AG08395 (cell line): ENCODE results near the gene INPP5A.

Experiments used
- DNase-seq: peaks from one replicate; pipeline ENCODE4 v3.0.0; 2012; ENCODE audit warnings: mixed read lengths, low spot score

The INPP5A gene

GRCh38 chr10:132536241-132536876 lies 1.2 kb upstream of the INPP5A start:
- no peak for DNase-seq

- peak; percentile 100 for DNase-seq
Measured at GRCh38 chr10:132536877-132537683, 507 bp upstream of the INPP5A start.

DNA sequence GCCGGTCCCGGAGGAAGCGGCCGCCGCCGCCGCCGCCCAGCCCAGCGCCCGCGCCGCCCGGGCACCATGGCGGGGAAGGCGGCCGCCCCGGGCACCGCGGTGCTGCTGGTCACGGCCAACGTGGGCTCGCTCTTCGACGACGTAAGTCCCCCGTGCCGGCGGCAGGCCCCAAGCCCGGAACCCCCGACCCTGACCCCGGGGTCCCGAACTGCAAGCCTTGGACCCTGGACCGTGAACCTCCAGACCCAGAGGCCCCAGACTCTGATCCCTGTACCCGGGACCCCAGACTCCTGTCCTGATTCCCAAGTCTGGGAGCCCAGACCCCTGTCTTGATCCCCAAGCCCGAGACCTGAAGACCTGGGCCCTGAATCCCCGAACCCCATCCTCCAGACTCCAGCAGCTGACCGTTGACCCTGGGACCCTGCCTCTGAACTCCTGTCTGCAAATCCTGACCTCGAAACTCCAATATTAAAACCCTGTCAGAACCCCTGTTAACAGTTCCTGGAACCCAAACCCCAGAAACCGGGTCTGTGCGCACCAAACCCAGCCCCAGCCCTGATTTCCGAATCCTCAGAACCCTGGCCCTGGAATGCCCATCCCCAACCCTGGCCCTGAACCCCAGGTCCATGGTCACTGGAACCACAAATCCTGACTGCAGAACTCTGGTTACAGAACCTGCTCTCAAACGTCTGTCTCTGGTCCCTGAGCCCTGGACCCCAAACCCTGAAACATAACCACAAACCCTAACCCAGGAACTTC lies 623 bp downstream of the INPP5A start:
- no peak for DNase-seq

- no peak for DNase-seq
Measured at GRCh38 chr10:132538790-132539421, 1.3 kb downstream of the INPP5A start.

DNA sequence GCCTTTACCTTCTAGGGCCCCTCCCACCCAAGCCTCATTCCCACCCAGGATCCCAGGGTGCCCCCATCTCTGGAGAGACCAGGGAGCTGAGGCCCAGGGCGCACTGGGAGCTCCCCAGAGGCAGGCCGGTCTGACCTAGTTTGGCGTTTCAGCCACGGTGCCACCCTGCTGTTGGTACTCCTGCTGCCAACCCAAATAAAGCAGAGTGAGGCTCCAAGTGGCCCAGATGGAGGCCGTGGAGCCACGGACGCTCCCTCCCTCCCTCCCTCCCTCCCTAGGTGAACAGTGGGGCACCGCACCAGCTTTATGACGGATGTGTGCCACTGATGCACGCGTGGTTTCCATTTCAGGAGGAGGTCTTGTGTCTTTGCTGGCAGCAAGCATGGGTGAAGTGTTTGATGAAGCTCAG lies 1.8 kb downstream of the INPP5A start:
- DNase-seq, result no peak

- DNase-seq, result peak; percentile 63
Measured at GRCh38 chr10:132539894-132540293, 2.3 kb downstream of the INPP5A start.

DNA sequence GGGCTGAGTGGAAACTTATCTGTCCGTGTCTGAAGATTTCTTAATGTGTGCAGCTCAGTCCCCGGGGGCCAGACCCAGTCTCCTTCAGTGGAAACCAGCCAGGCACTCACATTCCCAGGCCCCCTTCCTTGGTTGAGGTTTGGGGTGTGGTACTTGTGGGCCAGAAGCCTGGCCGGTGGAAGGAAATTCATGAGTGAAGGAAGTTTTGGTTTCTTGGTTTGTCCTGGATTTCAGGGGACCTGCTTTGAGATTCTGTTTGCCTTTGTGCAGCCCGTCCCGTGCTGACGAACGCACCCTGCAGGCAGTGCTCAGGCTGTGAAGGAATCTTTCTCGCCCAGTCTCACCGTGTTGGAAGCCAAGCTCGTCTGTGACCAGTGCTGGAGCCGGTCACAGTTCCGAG lies 2.9 kb downstream of the INPP5A start:
- peak; percentile 48 for DNase-seq

DNA sequence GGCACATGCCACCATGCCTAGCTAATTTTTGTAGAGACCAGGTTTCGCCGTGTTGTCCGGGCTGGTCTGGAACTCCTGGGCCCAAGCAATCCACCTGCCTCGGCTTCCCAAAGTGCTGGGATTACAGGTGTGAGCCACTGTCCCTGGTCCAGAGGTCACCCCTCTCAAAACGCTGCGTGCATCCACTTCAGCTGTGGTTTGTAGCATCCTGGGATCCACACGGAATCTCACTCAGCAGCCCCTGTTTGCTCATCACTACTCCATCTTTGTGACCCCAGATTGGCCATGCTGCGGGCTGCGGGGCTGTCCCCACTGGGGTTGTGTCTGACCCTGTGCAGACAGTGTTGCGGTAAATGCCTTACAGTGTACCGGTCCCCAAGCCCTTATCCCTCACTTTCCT lies 3.5 kb downstream of the INPP5A start:
- no peak for DNase-seq

GRCh38 chr10:132541601-132542011 lies 4.0 kb downstream of the INPP5A start:
- DNase-seq, result no peak

DNA sequence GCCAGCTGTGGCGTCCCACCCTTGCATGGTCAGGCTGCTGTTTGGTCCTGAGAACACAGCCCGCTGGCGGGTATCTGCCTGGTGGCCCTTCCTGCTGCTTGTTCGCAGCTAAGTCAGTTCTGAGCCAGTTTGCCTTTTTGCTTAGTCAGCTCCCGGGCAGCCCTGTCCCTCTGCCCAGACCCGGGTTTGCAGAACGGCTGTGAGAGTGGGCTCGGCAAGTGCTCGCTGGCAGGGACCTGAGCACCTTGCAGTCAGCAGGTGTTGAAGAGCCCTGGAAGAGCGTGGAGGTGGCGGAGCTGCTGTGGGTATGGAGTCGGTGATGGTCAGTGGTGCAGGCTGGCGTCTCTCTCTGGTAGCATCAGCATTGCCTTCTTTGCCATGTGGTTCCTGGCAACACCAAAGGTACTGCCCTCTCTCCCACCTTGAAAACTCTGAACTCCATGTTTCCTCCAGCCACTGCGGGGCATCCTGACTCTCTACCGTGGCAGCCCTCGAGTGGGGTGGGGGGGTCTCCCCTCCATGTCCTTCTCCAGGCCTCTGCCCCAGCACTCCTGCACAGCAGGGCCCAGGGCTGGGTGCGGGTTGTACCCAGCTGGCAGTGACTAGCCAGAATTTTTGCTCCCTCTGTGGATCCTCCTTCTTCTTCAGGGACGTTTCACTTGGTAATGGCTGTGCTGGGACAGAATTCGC lies 4.6 kb downstream of the INPP5A start:
- no peak for DNase-seq

GRCh38 chr10:132542819-132543218 lies 5.2 kb downstream of the INPP5A start:
- DNase-seq, result no peak

GRCh38 chr10:132543916-132544743 lies 6.5 kb downstream of the INPP5A start:
- no peak for DNase-seq

- no peak for DNase-seq
Measured at GRCh38 chr10:132544744-132545658, 7.4 kb downstream of the INPP5A start.

DNA sequence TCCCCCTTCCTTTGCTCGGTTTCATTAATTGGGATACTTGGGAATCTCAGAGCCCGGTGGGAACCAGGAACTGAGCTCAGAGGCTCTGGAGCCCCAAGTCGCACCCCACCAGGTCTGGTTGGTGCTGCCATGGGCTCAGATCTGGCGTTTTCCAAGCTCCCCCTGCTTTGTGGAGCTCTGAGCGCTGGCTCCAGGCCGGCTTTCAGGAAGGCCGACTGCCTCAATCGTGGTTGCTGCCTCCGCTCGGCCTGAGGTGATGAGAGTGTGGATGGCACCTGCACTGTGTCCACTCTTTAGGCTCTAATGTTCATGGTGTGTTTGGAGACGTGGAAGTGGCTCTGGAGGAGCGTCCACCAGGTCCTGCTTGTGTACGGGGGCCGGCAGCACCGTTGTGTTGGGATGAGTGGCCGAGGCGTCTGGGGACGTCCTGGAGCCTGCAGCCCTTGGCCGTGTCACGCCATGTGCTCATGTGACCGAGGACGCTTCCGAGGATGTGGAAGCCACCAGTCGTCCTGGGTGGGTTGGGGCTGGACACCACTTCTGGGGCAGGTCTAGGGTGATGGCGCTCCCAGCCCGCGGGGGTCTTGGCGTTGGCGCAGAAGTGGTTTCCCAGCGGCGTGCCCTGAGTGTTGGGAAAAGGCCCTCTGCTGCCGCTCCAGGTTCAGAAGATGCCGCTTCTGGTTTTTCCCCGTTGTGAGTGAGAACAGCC lies 8.2 kb downstream of the INPP5A start:
- DNase-seq, result no peak

DNA sequence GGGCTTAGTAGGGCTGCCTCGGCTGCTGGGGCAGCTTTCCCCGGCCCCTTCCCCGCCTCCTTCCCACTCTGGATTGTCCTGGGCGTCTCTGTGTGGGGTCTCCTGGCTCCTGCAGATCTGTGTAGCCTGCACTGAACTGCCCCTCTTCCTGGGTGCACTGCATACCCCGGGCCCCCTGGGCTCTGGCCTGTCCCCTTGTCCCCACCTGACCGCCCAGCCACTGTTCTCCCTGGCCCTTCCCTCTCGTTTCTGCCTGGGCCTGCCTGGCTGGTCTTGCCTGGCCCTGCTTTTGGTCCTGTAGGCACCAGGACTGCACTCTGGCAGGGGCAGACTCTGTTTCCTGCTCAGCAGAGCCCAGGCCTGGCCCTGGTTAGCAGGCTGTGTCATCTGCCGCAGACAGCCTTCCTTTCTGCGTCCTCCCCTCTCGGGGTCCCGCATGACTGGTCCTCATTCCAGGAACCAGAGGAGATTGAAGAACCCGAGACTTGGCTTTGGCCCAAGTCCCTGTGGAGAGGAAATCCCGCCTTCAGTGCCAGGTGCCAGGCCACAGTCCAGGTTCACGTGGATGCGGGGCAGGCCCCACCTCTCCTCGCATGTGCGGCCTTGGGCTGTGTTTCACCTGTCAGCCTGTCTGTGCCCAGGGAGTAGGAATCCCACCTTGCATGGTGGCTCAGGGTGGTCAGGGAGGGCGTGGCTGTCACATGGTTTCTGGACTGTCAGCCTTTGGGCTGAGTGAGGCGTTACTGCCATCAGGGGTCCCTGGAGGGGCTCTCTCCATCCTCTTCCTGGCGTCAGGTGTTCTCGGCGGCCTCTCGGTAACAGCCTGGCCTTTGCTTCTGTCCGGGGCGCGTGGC lies 9.2 kb downstream of the INPP5A start:
- no peak for DNase-seq

DNA sequence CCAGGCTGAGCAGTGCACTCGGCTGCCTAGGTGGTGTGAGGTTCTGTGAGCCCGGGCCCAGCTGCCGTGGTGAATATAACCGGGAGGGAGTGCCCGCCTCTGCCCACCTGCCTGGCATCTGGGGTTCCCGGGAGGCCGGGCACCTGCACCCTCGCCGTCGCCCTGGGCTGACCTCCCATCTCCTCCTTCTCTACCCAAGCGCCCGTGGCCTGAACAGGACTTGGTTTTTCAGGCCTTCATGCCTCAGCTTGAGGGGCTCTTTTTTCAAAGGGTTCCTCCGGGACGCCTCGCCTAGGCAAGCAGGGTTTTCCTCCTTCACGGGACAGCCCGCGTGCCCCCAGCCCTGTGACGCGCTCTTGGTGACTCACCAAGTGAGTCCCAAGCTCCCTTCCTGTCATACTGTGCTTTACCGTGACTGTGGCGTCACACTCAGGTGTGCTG lies 9.9 kb downstream of the INPP5A start:
- DNase-seq, result no peak

DNA sequence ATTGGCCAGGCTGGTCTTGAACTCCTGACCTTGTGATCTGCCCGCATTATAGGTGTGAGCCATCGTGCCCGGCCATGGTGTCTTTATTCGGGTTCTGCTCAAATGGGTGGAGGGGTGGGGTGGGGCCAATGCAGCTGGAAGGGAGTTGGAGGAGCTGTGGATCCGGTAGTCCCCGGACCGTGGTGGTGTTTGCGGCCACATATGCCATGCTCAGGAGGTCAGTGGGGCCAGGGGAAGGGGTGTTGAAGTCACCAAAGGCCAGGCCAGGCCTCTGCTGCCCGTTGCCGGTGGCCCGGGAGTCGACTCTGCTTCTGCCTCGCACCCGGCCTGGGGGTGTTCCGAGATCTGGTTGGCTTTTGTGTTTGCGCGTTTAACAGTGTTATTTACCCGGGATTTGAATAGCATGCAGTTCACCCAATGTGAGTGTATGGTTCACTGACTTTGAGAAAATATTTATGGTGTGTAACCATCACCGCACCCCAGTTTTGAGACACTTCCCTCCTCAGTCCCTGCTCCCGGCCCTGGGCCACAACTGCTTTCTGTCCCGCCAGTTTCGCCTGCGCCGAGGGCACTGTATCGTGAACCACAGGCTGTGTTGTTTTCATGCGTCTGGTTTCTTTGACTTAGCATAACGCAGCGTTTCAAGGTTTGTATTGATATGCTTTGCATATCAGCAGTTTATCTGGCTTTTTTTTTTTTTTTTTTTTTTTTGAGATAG lies 10.7 kb downstream of the INPP5A start:
- no peak for DNase-seq
